HG02840 (cell line): ENCODE measurements around the gene RAB10.
"Not testable (repeated sequence)": the region's sequence is repeated elsewhere in the genome, so short reads cannot be mapped to it uniquely, and the experiment has no call there.

Experiments
- ATAC-seq: cut with Tn5 transposase; IDR thresholded peaks from one replicate; pipeline ENCODE4 v1.9.1; 2021; ENCODE audit warnings: mild to moderate bottlenecking, moderate library complexity, moderate number of reproducible peaks; ENCODE audit not compliant: unreplicated experiment, low FRiP score

Gene RAB10

GRCh38 chr2:26033818-26034636 is at the start of gene RAB10:
TSS of gene RAB10 (plus strand) at chr2:26034084. CDS start at chr2:26034609, 525 bp downstream.
- peak; percentile 85 for ATAC-seq

GRCh38 chr2:25988134-25988533 is 45.8 kb upstream of the RAB10 start:
- ATAC-seq = no peak

- no peak for ATAC-seq
Observed at GRCh38 chr2:25989154-25989553, 44.7 kb upstream of the RAB10 start.

GRCh38 chr2:25991965-25992364 is 41.9 kb upstream of the RAB10 start:
- no peak for ATAC-seq

GRCh38 chr2:25992556-25992955 is 41.3 kb upstream of the RAB10 start:
- no peak for ATAC-seq

- no peak for ATAC-seq
Observed at GRCh38 chr2:25993049-25993448, 40.8 kb upstream of the RAB10 start.

- ATAC-seq = no peak
Observed at GRCh38 chr2:25994509-25994908, 39.4 kb upstream of the RAB10 start.

GRCh38 chr2:25996844-25997243 is 37.0 kb upstream of the RAB10 start:
- ATAC-seq = no peak

GRCh38 chr2:25998816-25999383 is 35.0 kb upstream of the RAB10 start:
- ATAC-seq = not testable (repeated sequence)

GRCh38 chr2:25999406-25999805 is 34.5 kb upstream of the RAB10 start:
- ATAC-seq = not testable (repeated sequence)

- no peak for ATAC-seq
Observed at GRCh38 chr2:26000561-26001082, 33.3 kb upstream of the RAB10 start.

- ATAC-seq = no peak
Observed at GRCh38 chr2:26001743-26002351, 32.0 kb upstream of the RAB10 start.

GRCh38 chr2:26002632-26003310 is 31.1 kb upstream of the RAB10 start:
- ATAC-seq = no peak

- ATAC-seq = no peak
Observed at GRCh38 chr2:26008095-26008494, 25.8 kb upstream of the RAB10 start.

GRCh38 chr2:26008851-26009566 is 24.9 kb upstream of the RAB10 start:
- ATAC-seq = no peak

- ATAC-seq = no peak
Observed at GRCh38 chr2:26009567-26009963, 24.3 kb upstream of the RAB10 start.

- no peak for ATAC-seq
Observed at GRCh38 chr2:26010943-26011342, 22.9 kb upstream of the RAB10 start.

- no peak for ATAC-seq
Observed at GRCh38 chr2:26011609-26011989, 22.3 kb upstream of the RAB10 start.

- ATAC-seq = no peak
Observed at GRCh38 chr2:26011990-26012856, 21.7 kb upstream of the RAB10 start.
